ENCODE measurements around the gene SSH2. TPM values are rescaled to one million over a fixed set of nuclear protein-coding genes. Genes with fewer than 3 reads are reported as not detected.

The SSH2 gene
- total RNA-seq, 4 donors from 2014 or later = 140 to 241 (median 172) TPM

DNA sequence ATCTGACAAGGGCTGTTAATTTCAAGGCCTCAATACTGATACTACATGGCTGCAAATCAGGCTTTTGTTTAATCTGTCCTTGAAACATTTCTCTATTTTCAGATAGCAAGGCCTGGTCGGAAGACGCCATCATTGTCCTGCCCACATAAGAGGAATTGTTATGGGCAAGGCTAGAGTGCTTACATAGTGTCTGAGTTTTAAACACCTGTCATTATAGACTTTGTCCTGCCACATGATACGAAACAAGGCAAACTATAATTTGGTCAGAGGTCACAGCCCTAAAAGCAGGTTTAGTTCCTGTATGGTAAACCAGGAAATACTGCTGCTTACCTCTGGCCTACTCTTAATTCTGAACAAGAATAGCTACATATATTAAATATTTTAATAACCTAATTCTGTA, 104.4 kb downstream of the SSH2 start:
- Histone ChIP-seq H3K9me3 (no peaks in the 10 kb centered on the region), H3K36me3 (no peaks in the 10 kb centered on the region), H3K27ac (no peak overlapping the region), H3K4me3 (no peak overlapping the region), H3K4me1 (peaks cover 16 to 18% of the 10 kb centered on the region in 2 donors), H3K27me3 (no peaks in the 10 kb centered on the region)
- intact Hi-C loops (cut with DNase I; ENCODE audit: low total_unique reads) (no loop called here), in situ Hi-C loops (cut with MboI; ENCODE audit: low sequenced_read_pairs in 4 of 4) (no loop called here)
- TF ChIP-seq POLR2A (IDR thresholded peaks at IDR 0.05) = no peak
- TF ChIP-seq, protein P1, sequence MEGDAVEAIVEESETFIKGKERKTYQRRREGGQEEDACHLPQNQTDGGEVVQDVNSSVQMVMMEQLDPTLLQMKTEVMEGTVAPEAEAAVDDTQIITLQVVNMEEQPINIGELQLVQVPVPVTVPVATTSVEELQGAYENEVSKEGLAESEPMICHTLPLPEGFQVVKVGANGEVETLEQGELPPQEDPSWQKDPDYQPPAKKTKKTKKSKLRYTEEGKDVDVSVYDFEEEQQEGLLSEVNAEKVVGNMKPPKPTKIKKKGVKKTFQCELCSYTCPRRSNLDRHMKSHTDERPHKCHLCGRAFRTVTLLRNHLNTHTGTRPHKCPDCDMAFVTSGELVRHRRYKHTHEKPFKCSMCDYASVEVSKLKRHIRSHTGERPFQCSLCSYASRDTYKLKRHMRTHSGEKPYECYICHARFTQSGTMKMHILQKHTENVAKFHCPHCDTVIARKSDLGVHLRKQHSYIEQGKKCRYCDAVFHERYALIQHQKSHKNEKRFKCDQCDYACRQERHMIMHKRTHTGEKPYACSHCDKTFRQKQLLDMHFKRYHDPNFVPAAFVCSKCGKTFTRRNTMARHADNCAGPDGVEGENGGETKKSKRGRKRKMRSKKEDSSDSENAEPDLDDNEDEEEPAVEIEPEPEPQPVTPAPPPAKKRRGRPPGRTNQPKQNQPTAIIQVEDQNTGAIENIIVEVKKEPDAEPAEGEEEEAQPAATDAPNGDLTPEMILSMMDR (IDR thresholded peaks at IDR 0.05 in 4 of 5, conservative IDR thresholded peaks at IDR 0.05 in 1 of 5) = no peak
- ATAC-seq = no peak
- no peak for DNase-seq

DNA sequence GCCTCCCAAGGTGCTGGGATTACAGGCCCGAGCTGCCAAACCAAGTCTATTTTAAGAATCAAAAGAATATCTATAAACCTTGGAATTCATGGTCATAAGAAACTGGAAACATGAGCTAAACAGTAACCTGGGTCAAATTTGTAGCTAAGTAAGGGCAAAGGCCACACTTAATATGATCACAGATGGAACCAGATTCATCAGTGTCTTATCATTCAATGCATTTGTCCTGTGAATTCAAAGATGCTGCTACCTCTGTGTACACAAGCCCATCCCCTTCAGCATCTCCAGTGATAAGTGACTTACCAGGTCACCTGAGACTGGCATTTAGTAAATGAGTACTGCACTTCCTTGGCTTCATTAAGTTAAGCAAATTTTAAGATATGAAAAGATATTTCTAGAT, 108.1 kb downstream of the SSH2 start:
- intact Hi-C loops (cut with DNase I; ENCODE audit: low total_unique reads) = no loop called here
- H3K36me3 ChIP-seq = no peaks in the 10 kb centered on the region
- peaks cover 1 to 12% of the 10 kb centered on the region in 2 donors for H3K4me1 ChIP-seq
- H3K27me3 ChIP-seq = no peaks in the 10 kb centered on the region
- H3K4me3 ChIP-seq = no peak overlapping the region
- H3K27ac ChIP-seq = no peak overlapping the region
- no peaks in the 10 kb centered on the region for H3K9me3 ChIP-seq
- ATAC-seq (no peak), DNase-seq (no peak)
- in situ Hi-C loops (cut with MboI; ENCODE audit: low sequenced_read_pairs in 4 of 4) = loop anchor here in 1 of 4 donors (25.0 kb wide), 1 partner anchor 460 kb away; no protein-coding TSS in a partner anchor
- no peak for TF ChIP-seq POLR2A (IDR thresholded peaks at IDR 0.05)
- TF ChIP-seq, protein P1 (IDR thresholded peaks at IDR 0.05 in 4 of 5, conservative IDR thresholded peaks at IDR 0.05 in 1 of 5) = no peak

DNA sequence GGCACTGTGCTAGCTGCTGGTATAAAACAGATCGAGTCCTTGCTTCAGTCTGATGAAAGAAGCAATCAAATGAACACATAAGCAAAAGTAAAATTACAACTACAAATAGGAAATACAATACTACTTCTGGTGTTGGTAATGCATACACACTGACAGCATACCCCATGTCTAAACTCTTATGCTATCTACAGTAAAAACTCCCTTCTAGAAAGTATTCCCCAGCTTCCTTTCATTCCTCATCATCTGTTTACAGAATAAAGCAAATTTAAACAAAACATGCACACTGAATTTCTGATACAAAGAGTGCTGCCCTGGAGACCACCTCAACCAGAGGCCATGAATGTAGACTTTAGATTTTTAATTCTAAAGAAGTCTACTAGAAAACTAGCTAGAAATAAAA, 109.6 kb downstream of the SSH2 start:
- Histone ChIP-seq H3K4me1 (no peaks in the 10 kb centered on the region), H3K36me3 (no peaks in the 10 kb centered on the region), H3K4me3 (no peak overlapping the region), H3K9me3 (no peaks in the 10 kb centered on the region), H3K27ac (no peak overlapping the region), H3K27me3 (no peaks in the 10 kb centered on the region)
- TF ChIP-seq, protein P1 (IDR thresholded peaks at IDR 0.05 in 4 of 5, conservative IDR thresholded peaks at IDR 0.05 in 1 of 5) = no peak
- TF ChIP-seq POLR2A (IDR thresholded peaks at IDR 0.05) = no peak
- intact Hi-C loops (cut with DNase I; ENCODE audit: low total_unique reads) (no loop called here), in situ Hi-C loops (cut with MboI; ENCODE audit: low sequenced_read_pairs in 4 of 4) (loop anchor here in 1 of 4 donors (25.0 kb wide), 1 partner anchor 458 kb away; no protein-coding TSS in a partner anchor)
- DNase-seq = no peak
- ATAC-seq = no peak

DNA sequence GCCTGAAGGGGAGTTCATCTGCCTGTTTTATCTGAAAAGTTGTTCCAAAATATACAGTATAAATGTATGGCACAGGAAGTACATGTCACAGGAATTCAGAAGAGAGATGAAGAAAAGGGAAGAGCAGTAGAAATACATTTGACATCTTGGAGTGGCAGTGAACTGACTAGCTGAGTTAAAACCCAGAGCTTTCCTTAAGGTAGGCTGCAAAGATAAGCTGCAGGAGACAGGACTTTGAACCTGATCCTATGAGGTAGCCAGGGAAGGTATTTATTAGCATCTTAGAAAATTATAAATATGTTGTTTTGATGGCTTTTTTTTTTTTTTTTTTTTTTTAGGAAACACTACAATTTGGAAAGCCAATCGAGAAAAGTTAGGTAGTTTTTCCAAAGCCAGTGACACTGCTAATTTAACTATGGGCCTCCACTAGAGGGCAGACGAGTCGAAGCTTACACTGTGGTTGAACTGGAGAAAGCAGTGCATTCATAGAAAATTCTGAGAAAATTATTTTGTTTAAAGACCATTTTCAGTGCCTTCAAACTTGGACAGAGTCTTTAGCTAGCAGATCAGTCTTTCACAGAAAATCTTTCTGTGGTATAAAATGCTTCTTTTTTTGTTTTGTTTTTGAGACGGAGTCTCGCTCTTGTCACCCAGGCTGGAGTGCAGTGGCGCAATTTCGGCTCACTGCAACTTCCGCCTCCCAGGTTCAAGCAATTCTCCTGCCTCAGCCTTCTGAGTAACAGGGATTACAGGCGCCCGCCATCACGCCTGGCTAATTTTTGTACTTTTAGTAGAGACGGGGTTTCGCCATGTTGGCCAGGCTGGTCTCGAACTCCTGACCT, 122.3 kb downstream of the SSH2 start:
- DNase-seq (peak; percentile 36 to 39), ATAC-seq (peak; percentile 73 to 85)
- TF ChIP-seq, protein P1 (IDR thresholded peaks at IDR 0.05 in 4 of 5, conservative IDR thresholded peaks at IDR 0.05 in 1 of 5) = peak; percentile 58 to 74 (median 71)
- no peak for TF ChIP-seq POLR2A (IDR thresholded peaks at IDR 0.05)
- Histone ChIP-seq H3K27ac (no peak overlapping the region), H3K36me3 (no peaks in the 10 kb centered on the region), H3K27me3 (no peaks in the 10 kb centered on the region), H3K4me3 (no peak overlapping the region), H3K4me1 (no peaks in the 10 kb centered on the region), H3K9me3 (no peaks in the 10 kb centered on the region)
- in situ Hi-C loops (cut with MboI; ENCODE audit: low sequenced_read_pairs in 4 of 4) (loop anchor here (5.0 to 25.0 kb wide), 3 partner anchors 125 to 445 kb away; partner anchors contain the start of gene SSH2 (in 4 of the 4)), intact Hi-C loops (cut with DNase I; ENCODE audit: low total_unique reads) (loop anchor here (1.0 to 2.0 kb wide), 2 partner anchors 124 to 213 kb away; no protein-coding TSS in a partner anchor)
